ENCODE results near the gene CHD1. TPM values are rescaled to one million over a fixed set of nuclear protein-coding genes. Genes with fewer than 3 reads are reported as not detected.

The CHD1 gene
- total RNA-seq, 4 donors from 2014 or later: 27.3 to 48.5 (median 41.4) TPM

DNA sequence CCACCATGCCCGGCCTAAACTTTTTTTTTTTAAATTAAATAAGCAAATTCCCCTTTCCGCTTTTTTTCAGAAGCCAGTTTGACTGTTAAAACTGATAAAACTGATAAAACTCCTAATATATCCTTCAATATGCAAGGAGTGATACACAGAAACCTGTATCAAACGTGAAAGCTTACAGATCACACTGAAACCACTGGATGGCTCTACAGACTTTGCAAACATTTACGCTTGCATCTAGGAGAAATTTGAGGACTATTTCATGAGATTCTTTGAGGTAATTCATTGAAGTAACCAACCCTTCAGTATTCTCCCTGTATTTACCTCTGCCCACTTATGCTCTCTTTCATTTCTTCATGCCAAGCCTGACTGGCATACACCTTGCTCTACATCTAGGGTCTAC, 40.6 kb upstream of the CHD1 start:
- no peak overlapping the region for H3K4me3 ChIP-seq
- no peak overlapping the region for H3K27ac ChIP-seq
- H3K9me3 ChIP-seq: no peaks in the 10 kb centered on the region
- WGBS, 2 donors: 84% methylated on average over 3 to 4 of the region's 4 CpGs
- TF ChIP-seq POLR2A (IDR thresholded peaks at IDR 0.05): no peak
- TF ChIP-seq, protein P1, sequence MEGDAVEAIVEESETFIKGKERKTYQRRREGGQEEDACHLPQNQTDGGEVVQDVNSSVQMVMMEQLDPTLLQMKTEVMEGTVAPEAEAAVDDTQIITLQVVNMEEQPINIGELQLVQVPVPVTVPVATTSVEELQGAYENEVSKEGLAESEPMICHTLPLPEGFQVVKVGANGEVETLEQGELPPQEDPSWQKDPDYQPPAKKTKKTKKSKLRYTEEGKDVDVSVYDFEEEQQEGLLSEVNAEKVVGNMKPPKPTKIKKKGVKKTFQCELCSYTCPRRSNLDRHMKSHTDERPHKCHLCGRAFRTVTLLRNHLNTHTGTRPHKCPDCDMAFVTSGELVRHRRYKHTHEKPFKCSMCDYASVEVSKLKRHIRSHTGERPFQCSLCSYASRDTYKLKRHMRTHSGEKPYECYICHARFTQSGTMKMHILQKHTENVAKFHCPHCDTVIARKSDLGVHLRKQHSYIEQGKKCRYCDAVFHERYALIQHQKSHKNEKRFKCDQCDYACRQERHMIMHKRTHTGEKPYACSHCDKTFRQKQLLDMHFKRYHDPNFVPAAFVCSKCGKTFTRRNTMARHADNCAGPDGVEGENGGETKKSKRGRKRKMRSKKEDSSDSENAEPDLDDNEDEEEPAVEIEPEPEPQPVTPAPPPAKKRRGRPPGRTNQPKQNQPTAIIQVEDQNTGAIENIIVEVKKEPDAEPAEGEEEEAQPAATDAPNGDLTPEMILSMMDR (IDR thresholded peaks at IDR 0.05): peak in 1 of 6 experiments; percentile 11
- H3K27me3 ChIP-seq: no peaks in the 10 kb centered on the region
- DNase-seq: no peak
- intact Hi-C loops (cut with DNase I): no loop called here
- no peaks in the 10 kb centered on the region for H3K36me3 ChIP-seq
- no peaks in the 10 kb centered on the region for H3K4me1 ChIP-seq

DNA sequence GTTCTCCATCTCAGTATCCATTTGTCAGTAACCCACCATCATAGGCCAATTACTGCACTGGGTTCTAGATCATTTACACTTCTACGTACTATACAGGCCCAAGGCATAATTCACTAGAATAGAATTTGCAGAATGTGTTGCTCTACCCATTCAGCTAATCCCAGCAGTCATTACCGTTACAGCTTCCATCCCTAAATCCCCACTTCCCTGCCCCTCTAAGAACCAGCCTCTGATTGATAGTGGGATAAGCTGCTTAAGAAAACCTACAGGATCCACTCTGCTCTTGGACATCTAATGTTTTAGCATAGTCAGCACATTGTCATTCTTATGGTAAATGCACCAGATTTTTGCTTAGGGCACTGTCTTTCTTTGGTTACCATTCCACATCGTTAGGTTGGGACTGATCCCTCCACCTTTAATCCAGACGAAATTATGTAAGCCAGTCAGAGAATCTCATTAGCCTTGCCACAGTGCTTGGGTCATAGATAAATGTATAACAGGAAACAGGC, 39.3 kb upstream of the CHD1 start:
- Histone ChIP-seq H3K4me1 (no peaks in the 10 kb centered on the region), H3K9me3 (no peaks in the 10 kb centered on the region)

DNA sequence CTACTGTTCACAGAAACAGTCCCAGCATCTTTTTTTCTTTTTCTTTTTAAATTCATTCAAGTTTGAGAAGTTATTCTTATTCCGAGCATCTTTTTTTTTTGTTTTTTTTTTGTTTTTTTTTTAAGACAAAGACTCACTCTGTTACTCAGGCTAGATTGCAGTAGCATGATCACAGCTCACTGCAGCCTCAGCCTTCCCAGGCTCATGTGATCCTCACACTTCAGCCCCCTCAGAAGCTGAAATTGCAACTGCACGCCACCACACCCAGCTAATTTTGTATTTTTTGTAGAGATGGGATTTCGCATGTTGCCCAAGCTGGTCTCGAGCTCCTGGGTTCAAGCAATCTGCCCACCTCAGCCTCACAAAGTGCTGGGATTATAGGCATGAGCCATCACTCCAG, 36.4 kb upstream of the CHD1 start:
- Histone ChIP-seq H3K36me3 (no peaks in the 10 kb centered on the region), H3K9me3 (no peaks in the 10 kb centered on the region), H3K4me3 (no peak overlapping the region), H3K4me1 (no peaks in the 10 kb centered on the region), H3K27me3 (no peaks in the 10 kb centered on the region), H3K27ac (no peak overlapping the region)
- DNase-seq: no peak
- TF ChIP-seq POLR2A (IDR thresholded peaks at IDR 0.05): no peak
- TF ChIP-seq, protein P1 (IDR thresholded peaks at IDR 0.05): no peak
- WGBS, 2 donors: 91 to 97% methylated on average over 4 of the region's 4 CpGs
- intact Hi-C loops (cut with DNase I): no loop called here

More for the DNA sequence above, 39.3 kb upstream of the CHD1 start:
- no peak for DNase-seq
- intact Hi-C loops (cut with DNase I): no loop called here
- Histone ChIP-seq H3K36me3 (no peaks in the 10 kb centered on the region), H3K27me3 (no peaks in the 10 kb centered on the region), H3K27ac (no peak overlapping the region), H3K4me3 (no peak overlapping the region)
- TF ChIP-seq, protein P1 (IDR thresholded peaks at IDR 0.05): no peak
- TF ChIP-seq POLR2A (IDR thresholded peaks at IDR 0.05): no peak
- WGBS, 2 donors: 75 to 82% methylated on average over 4 of the region's 4 CpGs

DNA sequence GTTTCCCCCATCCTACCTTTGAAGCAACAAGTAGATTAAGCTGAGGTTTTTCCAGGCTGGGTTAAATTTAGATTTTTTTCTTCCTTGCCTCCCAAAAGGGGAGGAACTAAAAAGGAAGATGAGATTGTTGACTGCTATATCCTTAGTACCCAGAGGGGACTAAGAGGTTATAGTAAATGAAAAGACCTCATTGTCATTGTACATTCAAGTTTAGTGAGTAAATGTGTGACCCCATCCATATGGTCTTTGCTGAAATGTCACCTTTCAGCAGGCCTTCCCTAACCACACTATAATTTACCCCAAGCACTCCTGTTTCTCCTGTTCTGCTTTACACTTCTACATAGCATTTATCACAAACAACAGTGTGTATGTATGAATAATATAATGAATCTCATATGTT, 35.8 kb upstream of the CHD1 start:
- no peak overlapping the region for H3K27ac ChIP-seq
- no peaks in the 10 kb centered on the region for H3K4me1 ChIP-seq
- no peaks in the 10 kb centered on the region for H3K27me3 ChIP-seq
- DNase-seq: no peak
- H3K4me3 ChIP-seq: no peak overlapping the region
- no peaks in the 10 kb centered on the region for H3K36me3 ChIP-seq
- no peak for TF ChIP-seq POLR2A (IDR thresholded peaks at IDR 0.05)
- TF ChIP-seq, protein P1 (IDR thresholded peaks at IDR 0.05): no peak
- intact Hi-C loops (cut with DNase I): no loop called here
- H3K9me3 ChIP-seq: no peaks in the 10 kb centered on the region

DNA sequence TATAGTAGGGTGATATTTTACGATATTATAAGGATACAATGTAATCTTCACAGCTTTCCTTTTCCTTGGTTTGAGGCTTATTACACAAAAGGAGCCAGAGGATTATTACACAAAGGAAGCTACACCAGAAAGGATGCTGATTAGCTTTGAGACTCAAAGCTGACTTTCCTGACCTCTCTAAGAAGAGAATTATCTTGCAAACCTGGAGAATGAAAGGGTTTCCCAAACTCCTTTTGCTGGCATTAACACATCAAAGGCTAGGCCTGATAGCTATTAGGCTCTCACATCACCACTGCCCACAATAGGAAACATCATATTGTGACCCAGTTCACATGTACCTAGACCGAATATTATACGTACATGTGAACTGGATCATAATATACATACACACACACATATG, 34.2 kb upstream of the CHD1 start:
- intact Hi-C loops (cut with DNase I): no loop called here
- H3K4me3 ChIP-seq: no peak overlapping the region
- WGBS, 2 donors: 77 to 91% methylated on average over 3 of the region's 3 CpGs

More for the DNA sequence above, 34.2 kb upstream of the CHD1 start:
- no peak for DNase-seq
- no peak overlapping the region for H3K27ac ChIP-seq
- no peaks in the 10 kb centered on the region for H3K36me3 ChIP-seq
- H3K4me1 ChIP-seq: no peaks in the 10 kb centered on the region
- TF ChIP-seq POLR2A (IDR thresholded peaks at IDR 0.05): no peak
- TF ChIP-seq, protein P1 (IDR thresholded peaks at IDR 0.05): no peak
- H3K27me3 ChIP-seq: no peaks in the 10 kb centered on the region
- no peaks in the 10 kb centered on the region for H3K9me3 ChIP-seq
